GM12873 (cell line): Measurements from ENCODE around the gene UBAC2.

ENCODE experiments used
- TF ChIP-seq, protein P1 (sequence below): IDR thresholded peaks from 2 replicates; pipeline ENCODE4 v1.5.1; 2012; ENCODE audit warnings: low read depth, mild to moderate bottlenecking, moderate library complexity, low read length, control low read depth; ENCODE audit not compliant: insufficient read depth; ENCODE audit errors: missing control alignments

UBAC2 gene

DNA sequence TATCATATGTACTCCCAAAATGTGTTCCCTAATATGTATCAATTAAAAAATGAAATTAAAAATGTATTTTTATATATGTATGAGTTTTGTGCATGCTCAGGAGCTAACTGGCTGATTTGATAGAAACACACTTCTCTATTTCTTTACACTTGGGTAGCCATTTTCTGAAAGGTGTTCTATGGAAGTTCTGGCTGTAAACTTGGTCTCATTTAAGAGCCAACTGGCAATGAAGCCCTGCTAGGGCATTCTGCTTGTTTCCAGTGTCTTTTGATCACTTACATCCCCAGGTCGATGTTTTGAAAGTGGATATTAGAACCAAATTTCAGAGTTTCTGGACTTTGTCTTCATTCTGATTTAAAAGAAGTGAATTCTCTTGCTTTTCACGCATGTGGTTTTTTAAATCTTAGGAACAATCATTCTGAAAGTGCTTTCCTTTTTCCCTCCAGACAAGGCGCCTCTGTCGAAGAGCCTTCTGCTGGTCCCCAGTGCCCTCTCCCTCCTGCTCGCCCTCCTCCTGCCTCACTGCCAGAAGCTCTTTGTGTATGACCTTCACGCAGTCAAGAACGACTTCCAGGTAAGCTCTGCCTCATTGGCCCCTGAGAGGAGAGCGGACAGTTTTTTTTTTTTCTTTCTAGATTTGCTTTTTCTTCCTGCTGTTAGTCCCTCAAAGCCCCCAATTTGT lies 37.5 kb downstream of the UBAC2 start:
- TF ChIP-seq, protein P1, sequence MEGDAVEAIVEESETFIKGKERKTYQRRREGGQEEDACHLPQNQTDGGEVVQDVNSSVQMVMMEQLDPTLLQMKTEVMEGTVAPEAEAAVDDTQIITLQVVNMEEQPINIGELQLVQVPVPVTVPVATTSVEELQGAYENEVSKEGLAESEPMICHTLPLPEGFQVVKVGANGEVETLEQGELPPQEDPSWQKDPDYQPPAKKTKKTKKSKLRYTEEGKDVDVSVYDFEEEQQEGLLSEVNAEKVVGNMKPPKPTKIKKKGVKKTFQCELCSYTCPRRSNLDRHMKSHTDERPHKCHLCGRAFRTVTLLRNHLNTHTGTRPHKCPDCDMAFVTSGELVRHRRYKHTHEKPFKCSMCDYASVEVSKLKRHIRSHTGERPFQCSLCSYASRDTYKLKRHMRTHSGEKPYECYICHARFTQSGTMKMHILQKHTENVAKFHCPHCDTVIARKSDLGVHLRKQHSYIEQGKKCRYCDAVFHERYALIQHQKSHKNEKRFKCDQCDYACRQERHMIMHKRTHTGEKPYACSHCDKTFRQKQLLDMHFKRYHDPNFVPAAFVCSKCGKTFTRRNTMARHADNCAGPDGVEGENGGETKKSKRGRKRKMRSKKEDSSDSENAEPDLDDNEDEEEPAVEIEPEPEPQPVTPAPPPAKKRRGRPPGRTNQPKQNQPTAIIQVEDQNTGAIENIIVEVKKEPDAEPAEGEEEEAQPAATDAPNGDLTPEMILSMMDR: no peak

DNA sequence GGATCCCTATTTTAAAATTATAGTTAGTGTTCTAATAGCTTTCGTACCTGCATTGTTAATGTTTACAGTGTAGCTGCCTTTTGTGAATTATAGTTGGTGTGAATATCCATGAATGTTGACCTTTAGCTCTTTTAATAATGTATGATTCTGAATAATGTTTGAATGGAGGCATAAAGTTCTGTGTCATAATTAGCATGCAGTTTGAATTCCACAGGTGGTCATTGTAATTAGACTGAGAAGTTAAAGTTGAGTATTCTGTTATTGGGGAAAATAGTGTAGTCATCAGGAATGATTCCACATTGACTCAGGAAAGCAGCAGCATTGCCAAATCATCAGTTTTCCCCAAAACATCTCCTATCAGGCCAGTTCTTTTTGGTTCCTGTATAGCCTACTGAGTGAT lies 45.4 kb downstream of the UBAC2 start:
- TF ChIP-seq, protein P1: no peak

DNA sequence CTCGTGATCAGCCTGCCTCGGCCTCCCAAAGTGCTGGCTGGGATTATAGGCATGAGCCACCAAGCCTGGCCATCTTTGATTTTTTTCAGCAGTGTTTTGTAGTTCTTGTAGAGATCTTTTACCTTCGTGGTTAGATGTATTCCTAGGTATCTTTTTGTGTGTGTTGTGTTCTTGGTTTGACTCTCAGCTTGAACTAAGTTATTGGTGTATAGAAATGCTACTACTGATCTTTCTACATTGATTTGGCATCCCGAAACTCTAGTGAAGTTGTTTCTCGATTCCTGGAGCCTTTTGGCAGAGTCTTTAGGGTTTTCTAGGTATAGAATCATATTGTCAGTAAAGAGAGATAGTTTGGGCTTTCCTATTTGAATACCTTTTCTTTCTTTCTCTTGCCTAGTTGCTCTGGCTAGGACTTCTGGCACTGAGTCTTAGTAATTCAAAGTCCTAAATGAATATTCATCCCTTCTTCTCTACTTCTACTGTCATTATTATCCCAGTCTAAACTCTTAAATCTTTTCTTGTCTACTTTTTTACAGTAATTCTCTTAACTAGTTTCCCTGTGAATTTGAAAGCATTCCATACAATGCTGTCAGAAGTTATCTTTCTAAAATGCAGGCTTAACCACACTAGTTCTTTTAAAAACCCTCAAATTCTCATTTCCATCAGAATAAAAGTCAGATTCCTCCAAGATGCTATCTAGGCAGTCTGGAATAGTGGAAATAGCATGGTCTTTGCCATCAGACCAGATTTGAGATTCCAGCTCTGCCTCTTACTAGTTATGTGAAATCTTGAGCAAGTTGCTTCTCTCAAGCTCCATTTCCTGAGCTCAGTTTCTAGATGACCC lies 50.5 kb downstream of the UBAC2 start:
- TF ChIP-seq, protein P1: no peak

DNA sequence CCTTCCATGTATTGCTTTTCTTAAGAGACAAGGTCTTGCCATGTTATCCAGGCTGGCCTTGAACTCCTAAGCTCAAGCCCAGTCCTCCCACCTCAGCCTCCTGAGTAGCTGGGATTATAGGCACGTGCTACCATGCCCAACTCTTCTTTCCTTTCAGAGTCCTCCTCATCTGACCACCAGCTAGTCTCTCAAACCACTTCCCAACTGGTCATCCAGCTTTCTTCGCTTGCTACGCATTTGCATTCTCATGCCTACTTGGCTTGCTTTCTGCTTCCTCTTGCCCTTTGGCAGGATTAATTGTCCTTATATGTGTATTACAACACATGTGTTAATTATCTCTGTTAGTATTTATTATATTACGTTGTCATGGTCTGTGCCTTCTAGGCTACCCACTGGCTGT lies 51.3 kb downstream of the UBAC2 start:
- TF ChIP-seq, protein P1: no peak

DNA sequence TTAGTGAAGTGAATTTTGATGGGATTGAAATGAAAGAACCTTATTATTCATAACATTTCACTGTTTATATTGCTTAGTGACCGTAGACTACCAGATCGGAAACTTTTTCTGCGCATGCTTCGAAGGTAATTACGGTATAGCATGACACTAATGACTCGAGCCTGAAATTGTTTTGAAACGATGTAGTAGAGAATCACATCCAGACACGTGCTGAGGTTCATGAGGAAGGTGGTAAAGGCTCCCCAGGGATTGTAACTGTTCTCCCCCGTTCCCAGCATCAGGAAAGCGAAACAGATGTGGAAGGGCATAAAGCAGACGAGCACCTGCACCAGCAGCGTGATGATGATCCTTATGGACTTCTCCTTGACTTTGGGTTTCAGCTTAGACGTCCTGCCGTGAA lies 54.2 kb downstream of the UBAC2 start:
- TF ChIP-seq, protein P1: no peak

DNA sequence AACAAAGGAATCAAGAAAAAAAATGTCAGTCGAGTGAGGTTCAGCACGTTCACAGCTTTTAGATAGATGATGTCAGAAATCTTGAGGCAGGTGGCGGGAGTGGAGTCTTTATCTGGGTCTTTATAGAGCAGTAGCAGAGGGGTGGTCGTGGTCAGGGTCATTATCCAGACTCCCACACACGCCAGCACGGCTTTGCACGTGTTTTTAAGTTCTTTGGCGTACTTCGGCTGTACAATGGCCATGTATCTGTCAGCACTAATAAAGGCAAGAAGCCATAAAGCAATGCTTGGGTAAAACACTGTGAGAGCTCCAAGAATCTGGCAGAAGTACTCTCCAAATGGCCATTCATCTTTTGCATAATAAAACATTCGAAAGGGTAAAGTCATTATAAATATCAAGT lies 54.6 kb downstream of the UBAC2 start:
- TF ChIP-seq, protein P1: no peak

DNA sequence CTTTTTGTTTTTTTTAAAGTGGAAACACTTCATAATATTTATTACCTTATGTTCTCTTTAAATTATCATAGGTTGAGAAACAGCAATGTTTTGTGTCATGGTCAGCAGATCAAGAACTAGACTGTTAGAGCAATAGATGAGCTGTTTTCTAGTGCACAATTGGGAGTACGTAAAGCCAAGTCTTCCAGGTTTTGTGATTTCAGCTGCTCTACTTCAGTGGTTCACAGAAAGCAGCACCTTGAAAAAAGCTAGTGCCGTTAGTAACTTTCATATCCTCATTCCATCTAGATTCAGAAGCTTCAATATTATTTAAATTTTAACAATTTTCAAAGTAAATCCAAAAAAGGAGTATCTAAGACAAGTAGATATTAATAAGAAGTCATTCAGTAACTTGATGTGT lies 55.6 kb downstream of the UBAC2 start:
- TF ChIP-seq, protein P1: no peak
